Effector CD8-positive, alpha-beta T cell (primary cell): ENCODE data around the gene CDH3.

Source experiments
- DNase-seq: peaks from one replicate; lab custom pipeline; 2025; lab: John Stamatoyannopoulos, UW
- total RNA-seq, 4 experiments: gene quantifications; one replicate each; lab custom pipeline; 2026; lab: John Stamatoyannopoulos, UW

CDH3 gene
- total RNA-seq: 0.10 to 1.2 (median 0.40) reads per million in 4 experiments

GRCh38 chr16:68644715-68645493 is at the start of gene CDH3:
Gene CDH3, plus strand, starts transcription at chr16:68645310. Its CDS starts 70 bp downstream, at chr16:68645380.
- no peak for DNase-seq

- DNase-seq: no peak
Observed at GRCh38 chr16:68596266-68596665, 48.8 kb upstream of the CDH3 start.

GRCh38 chr16:68599586-68599985 is 45.5 kb upstream of the CDH3 start:
- DNase-seq: no peak

- DNase-seq: no peak
Observed at GRCh38 chr16:68605746-68606145, 39.4 kb upstream of the CDH3 start.

GRCh38 chr16:68607443-68607842 is 37.7 kb upstream of the CDH3 start:
- no peak for DNase-seq

- no peak for DNase-seq
Observed at GRCh38 chr16:68608330-68608729, 36.8 kb upstream of the CDH3 start.

- DNase-seq: no peak
Observed at GRCh38 chr16:68612996-68613395, 32.1 kb upstream of the CDH3 start.

GRCh38 chr16:68617734-68618133 is 27.4 kb upstream of the CDH3 start:
- DNase-seq: no peak

GRCh38 chr16:68626557-68626956 is 18.6 kb upstream of the CDH3 start:
- no peak for DNase-seq

GRCh38 chr16:68627951-68628425 is 17.1 kb upstream of the CDH3 start:
- DNase-seq: no peak

- no peak for DNase-seq
Observed at GRCh38 chr16:68629351-68629910, 15.7 kb upstream of the CDH3 start.

GRCh38 chr16:68636064-68636560 is 9.0 kb upstream of the CDH3 start:
- no peak for DNase-seq

- DNase-seq: no peak
Observed at GRCh38 chr16:68636818-68637217, 8.3 kb upstream of the CDH3 start.

GRCh38 chr16:68640972-68641371 is 4.1 kb upstream of the CDH3 start:
- DNase-seq: no peak

- no peak for DNase-seq
Observed at GRCh38 chr16:68642047-68642435, 3.1 kb upstream of the CDH3 start.

GRCh38 chr16:68642436-68643101 is 2.5 kb upstream of the CDH3 start:
- DNase-seq: no peak

- DNase-seq: no peak
Observed at GRCh38 chr16:68643227-68643626, 1.9 kb upstream of the CDH3 start.

GRCh38 chr16:68643847-68644246 is 1.3 kb upstream of the CDH3 start:
- no peak for DNase-seq

- no peak for DNase-seq
Observed at GRCh38 chr16:68644296-68644695, 814 bp upstream of the CDH3 start.

GRCh38 chr16:68645494-68646388 is 631 bp downstream of the CDH3 start:
- DNase-seq: no peak

GRCh38 chr16:68646953-68647659 is 2.0 kb downstream of the CDH3 start:
- no peak for DNase-seq
